GM15510 (cell line): Measurements from ENCODE around the gene TUBG2.

ENCODE experiments used
- POLR2A ChIP-seq: IDR thresholded peaks from 3 replicates; pipeline ENCODE4 v1.6.1; 2011; ENCODE audit warnings: borderline replicate concordance; ENCODE audit not compliant: insufficient read length; ENCODE audit errors: extremely low read depth

Gene TUBG2

DNA sequence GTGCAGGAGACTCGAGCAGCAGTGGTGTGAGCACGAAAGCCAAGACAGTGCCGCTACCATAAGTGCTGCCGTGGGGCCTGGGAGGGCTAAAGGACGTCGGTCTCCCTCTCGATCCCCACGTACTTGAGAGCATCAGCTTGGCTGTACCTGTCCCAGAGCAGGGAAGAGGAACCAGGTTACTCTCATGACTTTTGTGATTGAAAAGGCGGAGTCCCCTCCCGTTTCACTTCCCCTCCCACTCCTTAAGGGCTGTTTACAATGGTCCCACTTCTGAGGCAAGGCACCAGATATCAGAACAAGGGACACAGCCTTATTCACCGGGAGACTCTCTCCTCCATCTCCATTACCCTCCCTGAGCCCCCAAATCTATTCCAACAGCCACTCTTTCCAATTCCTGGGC lies 43.4 kb downstream of the TUBG2 start:
- no peak for TF ChIP-seq POLR2A

DNA sequence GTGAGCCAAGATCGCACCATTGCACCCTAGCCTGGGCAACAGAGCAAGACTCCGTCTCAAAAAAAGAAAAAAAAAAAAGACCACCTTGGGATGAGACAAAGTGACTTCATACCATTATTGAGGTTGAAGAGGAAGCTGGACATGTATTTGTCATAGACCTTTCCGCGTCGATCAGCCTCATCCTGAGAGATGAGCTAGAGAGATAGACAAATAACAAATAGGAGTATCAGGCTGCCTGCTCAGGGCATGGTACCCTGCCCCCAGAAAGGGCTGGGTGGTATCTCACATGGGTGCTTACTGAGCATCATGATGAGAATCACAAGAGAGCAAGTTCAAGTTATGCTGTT lies 45.4 kb downstream of the TUBG2 start:
- TF ChIP-seq POLR2A, result no peak

DNA sequence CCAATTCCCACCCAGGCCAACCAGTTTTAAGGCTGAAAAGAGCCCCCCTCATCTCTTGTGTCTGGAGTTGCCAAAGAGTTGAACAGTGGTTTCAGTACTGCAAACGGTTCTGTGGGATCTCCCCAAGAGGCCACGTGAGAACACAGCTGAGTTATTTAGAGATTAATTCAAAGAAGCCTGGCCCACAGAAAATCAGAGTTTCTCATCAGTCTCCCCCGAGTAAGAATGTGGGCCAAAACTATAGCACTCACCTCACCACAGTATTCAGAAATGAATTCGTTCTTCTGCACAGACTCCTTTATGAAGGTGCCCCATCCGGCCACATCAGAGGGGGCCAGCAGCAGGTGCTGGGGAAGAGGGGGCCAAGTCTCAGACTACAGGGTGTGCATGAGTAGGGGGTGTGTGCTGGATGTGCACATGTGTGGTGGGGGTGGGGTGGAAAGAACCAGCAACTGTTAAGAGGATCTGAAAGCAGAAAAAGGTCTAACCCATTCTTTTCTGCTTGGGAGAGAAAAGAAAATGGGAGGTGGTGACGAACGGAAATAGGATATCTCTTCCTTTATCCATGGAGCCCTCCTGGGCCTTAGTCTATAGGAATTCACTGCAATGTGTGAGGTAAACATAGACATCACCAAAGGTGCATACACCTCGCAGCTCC lies 45.9 kb downstream of the TUBG2 start:
- TF ChIP-seq POLR2A, result no peak

DNA sequence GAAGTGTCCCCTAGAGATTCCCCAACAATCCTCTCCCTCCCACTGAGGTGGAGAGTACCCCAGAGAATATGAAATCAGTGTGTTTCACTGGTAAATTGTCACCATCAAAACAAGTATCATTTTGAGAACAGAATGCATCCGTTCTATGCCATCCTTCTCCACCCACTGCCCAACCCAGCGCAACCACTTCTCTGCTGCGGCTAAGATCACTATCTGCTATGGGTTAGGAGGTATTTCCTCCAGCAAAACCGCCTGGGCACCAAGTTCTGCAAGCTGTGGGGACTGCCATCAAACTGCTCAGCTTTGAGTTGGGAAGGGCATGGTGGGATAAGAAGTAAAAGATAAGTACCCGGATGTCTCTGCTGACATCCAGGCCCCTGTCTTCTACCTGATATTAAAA lies 47.6 kb downstream of the TUBG2 start:
- TF ChIP-seq POLR2A, result no peak

DNA sequence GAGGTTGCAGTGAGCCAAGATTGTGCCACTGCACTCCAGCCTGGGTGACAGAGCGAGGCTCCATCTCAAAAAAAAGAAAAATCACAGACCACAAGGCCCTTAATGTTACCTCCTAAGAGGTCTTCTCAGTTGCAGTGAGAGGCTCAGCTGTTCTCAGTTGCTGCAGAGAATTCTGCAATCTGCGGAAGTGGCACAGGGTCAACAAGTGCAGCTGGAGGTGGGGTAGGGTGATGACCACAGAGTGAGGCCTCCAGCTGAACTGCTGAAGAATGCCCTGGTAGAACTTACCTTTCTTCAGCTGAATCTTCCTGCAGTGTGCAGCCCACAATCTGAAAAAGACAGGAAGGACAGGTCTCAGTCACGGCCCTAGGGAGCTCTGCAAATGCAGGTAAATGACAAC lies 49.5 kb downstream of the TUBG2 start:
- no peak for TF ChIP-seq POLR2A

DNA sequence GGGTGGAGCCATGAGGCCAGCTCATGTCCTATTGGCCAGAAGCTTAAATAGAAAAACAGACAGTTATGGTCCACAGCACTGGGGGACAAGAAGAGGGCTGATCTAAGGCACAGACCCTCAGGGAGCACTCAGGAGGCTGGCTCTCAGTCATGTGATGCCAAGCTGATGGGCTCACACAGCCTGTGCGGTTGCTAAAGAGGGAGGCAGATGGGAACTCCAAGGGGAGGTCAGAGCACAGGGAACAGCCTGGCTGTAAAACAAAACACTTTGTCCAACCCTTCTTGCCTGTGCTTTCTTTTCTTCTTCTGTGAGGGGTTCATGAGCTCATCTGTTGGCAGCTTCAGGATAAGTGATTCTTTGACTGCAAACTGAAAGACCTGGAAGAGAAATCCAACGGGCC lies 50.5 kb downstream of the TUBG2 start:
- TF ChIP-seq POLR2A, result no peak
